Measurements from ENCODE around the gene TSNAXIP1.

TSNAXIP1 gene

DNA sequence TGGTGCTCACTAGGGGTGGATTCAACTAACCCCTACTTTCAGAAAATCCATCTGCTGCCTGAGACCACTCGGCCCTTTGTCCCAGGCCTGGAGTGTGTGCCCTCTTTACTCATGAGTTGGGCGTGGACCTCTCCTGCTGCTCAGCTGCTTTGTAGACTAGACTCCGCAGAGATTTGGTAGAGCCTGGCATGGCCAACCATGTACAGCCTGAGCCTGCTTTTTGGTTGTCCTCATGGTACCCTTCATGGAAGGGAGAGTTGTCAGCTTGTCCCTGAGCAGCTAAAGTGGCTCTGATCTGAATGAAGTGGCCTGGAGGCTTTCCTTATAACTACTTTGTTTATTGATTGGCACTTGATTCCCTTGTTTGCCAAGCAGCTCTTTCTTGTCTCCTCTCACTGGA lies 67.7 kb downstream of the TSNAXIP1 start:
- H3K27me3 ChIP-seq (ENCODE audit: insufficient read depth, low read depth, severe bottlenecking): no peaks in the 10 kb centered on the region
- H3K36me3 ChIP-seq: peaks cover 73% of the 10 kb centered on the region
- H3K9me3 ChIP-seq (ENCODE audit: severe bottlenecking): no peaks in the 10 kb centered on the region
- H3K4me3 ChIP-seq (ENCODE audit: low read depth, low read length): no peak overlapping the region
- DNase-seq: no peak
- H3K27ac ChIP-seq: no peak overlapping the region
- TF ChIP-seq, protein P1, sequence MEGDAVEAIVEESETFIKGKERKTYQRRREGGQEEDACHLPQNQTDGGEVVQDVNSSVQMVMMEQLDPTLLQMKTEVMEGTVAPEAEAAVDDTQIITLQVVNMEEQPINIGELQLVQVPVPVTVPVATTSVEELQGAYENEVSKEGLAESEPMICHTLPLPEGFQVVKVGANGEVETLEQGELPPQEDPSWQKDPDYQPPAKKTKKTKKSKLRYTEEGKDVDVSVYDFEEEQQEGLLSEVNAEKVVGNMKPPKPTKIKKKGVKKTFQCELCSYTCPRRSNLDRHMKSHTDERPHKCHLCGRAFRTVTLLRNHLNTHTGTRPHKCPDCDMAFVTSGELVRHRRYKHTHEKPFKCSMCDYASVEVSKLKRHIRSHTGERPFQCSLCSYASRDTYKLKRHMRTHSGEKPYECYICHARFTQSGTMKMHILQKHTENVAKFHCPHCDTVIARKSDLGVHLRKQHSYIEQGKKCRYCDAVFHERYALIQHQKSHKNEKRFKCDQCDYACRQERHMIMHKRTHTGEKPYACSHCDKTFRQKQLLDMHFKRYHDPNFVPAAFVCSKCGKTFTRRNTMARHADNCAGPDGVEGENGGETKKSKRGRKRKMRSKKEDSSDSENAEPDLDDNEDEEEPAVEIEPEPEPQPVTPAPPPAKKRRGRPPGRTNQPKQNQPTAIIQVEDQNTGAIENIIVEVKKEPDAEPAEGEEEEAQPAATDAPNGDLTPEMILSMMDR (IDR thresholded peaks at IDR 0.05; ENCODE audit: low read depth, low read length): no peak

DNA sequence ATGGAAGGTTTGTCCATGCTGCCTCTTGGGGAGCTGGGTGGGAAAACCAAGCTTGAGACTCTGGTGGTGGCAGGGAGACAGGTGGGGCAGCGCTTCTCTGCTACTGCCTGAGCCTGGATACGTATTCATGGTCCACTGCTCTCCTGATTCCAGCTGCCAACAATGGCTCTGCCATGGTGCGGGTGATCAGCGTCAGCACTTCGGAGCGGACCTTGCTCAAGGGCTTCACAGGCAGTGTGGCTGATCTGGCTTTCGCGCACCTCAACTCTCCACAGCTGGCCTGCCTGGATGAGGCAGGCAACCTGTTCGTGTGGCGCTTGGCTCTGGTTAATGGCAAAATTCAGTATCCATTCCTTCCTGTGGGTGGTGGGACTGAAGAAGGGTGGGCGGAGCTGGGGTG lies 70.4 kb downstream of the TSNAXIP1 start:
- DNase-seq: no peak
- H3K27ac ChIP-seq: no peak overlapping the region
- H3K9me3 ChIP-seq (ENCODE audit: severe bottlenecking): no peaks in the 10 kb centered on the region
- H3K36me3 ChIP-seq: peaks cover 75% of the 10 kb centered on the region
- H3K27me3 ChIP-seq (ENCODE audit: insufficient read depth, low read depth, severe bottlenecking): no peaks in the 10 kb centered on the region
- no peak overlapping the region for H3K4me3 ChIP-seq (ENCODE audit: low read depth, low read length)
- TF ChIP-seq, protein P1 (IDR thresholded peaks at IDR 0.05; ENCODE audit: low read depth, low read length): no peak

Measured in WERI-Rb-1 (cell line).